B cell (primary cell): ENCODE data around the gene WASHC4. TPM values are rescaled to one million over a fixed set of nuclear protein-coding genes. Genes with fewer than 3 reads are reported as not detected.

Source experiments
- ATAC-seq: fragments of 200-7000 bp; cut with Tn5 transposase; one replicate; pipeline ENCODE4 v1.10.0; 2021; ENCODE audit warnings: low read depth, mild to moderate bottlenecking, moderate number of reproducible peaks, moderate library complexity
- CTCF ChIA-PET: fragments of 350-600 bp; sonication (Branson Sonifier 250); formaldehyde crosslinking; loops from one replicate; lab custom pipeline; 2021; ENCODE audit warnings: antibody characterized with exemption, inconsistent platforms; lab: Charles Lee
- POLR2A ChIA-PET: fragments of 350-600 bp; sonication (Branson Sonifier 250); formaldehyde crosslinking; loops from one replicate; lab custom pipeline; 2021; ENCODE audit warnings: antibody characterized with exemption; lab: Charles Lee
- DNase-seq: peaks from one replicate; pipeline ENCODE4 v3.0.0; 2013
- H2AFZ ChIP-seq: 2 replicates; pipeline ENCODE4 v1.6.1; 2012; ENCODE audit warnings: mild to moderate bottlenecking, low read depth, low read length; ENCODE audit not compliant: insufficient read depth, poor library complexity, severe bottlenecking
- H3K27ac ChIP-seq, 2 donors: 1 replicate in 1 of 2; 2 replicates in 1 of 2; pipeline ENCODE4 v1.5.1; 2012 to 2013; ENCODE audit warnings: low read length in 2 of 2, mild to moderate bottlenecking in 2 of 2, moderate library complexity in 1 of 2
- H3K27me3 ChIP-seq, 4 experiments: fragments of 200-600 bp in 1 of 4; sonication (generic) in 1 of 4; replicated peaks in 1 of 4; 1 replicate in 2 of 4; 2 replicates in 2 of 4; pipeline versions ENCODE4 v1.6.1 to v1.7.0; 2013 to 2016; ENCODE audit warnings: low read length in 3 of 4, mild to moderate bottlenecking in 2 of 4, mixed read lengths in 1 of 4, moderate library complexity in 1 of 4; ENCODE audit not compliant: insufficient read depth in 4 of 4, control insufficient read depth in 3 of 4; ENCODE audit errors: control extremely low read depth in 1 of 4
- H3K36me3 ChIP-seq, 2 experiments: replicated peaks in 1 of 2; 1 replicate in 1 of 2; 2 replicates in 1 of 2; pipeline versions ENCODE4 v1.6.1 to v1.7.1; 2013; ENCODE audit warnings: low read length in 1 of 2; ENCODE audit not compliant: insufficient read depth in 2 of 2, control insufficient read depth in 1 of 2; ENCODE audit errors: control extremely low read depth in 1 of 2, extremely low read depth in 1 of 2
- H3K4me1 ChIP-seq, 2 donors: fragments of 200-600 bp in 1 of 2; sonication (generic) in 1 of 2; 1 replicate in 1 of 2; 2 replicates in 1 of 2; pipeline versions ENCODE4 v1.5.1 to v1.6.1; 2013 to 2017; ENCODE audit warnings: low read length in 2 of 2; ENCODE audit not compliant: control insufficient read depth in 2 of 2, insufficient read depth in 2 of 2
- H3K4me2 ChIP-seq: replicated peaks from 2 replicates; pipeline ENCODE3; 2012; ENCODE audit warnings: mild to moderate bottlenecking, low read depth, low read length; ENCODE audit not compliant: poor library complexity, severe bottlenecking
- H3K4me3 ChIP-seq, 5 experiments: fragments of 200-600 bp in 1 of 5; sonication (generic) in 1 of 5; 1 replicate in 3 of 5; 2 replicates in 2 of 5; pipeline versions ENCODE4 v1.5.1 to v1.7.0; 2011 to 2016; ENCODE audit warnings: low read length in 4 of 5, mild to moderate bottlenecking in 4 of 5, low read depth in 2 of 5, control low read depth in 1 of 5, moderate library complexity in 1 of 5; ENCODE audit not compliant: insufficient read depth in 1 of 5; ENCODE audit errors: control extremely low read depth in 1 of 5, extremely low read depth in 1 of 5
- H3K79me2 ChIP-seq: fragments of 200-600 bp; sonication (generic); one replicate; pipeline ENCODE4 v1.6.0; 2016; ENCODE audit warnings: low read length; ENCODE audit not compliant: control insufficient read depth, insufficient read depth
- H3K9ac ChIP-seq: fragments of 200-600 bp; sonication (generic); 2 replicates; pipeline ENCODE4 v1.6.1; 2017; ENCODE audit warnings: mild to moderate bottlenecking, low read length, moderate library complexity
- H3K9me3 ChIP-seq, 3 donors: one replicate each; pipeline versions ENCODE4 v1.6.1 to v1.7.1; 2013; ENCODE audit warnings: low read length in 2 of 3; ENCODE audit not compliant: control insufficient read depth in 2 of 3, insufficient read depth in 1 of 3; ENCODE audit errors: control extremely low read depth in 1 of 3
- H4K20me1 ChIP-seq: 2 replicates; pipeline ENCODE4 v1.6.0; 2012; ENCODE audit warnings: mild to moderate bottlenecking, low read length; ENCODE audit not compliant: insufficient read depth, control insufficient read depth, poor library complexity, severe bottlenecking
- H3K27ac Mint-ChIP-seq: one replicate; pipeline ENCODE4 v1.8.0; 2021; ENCODE audit warnings: mixed read lengths
- H3K27me3 Mint-ChIP-seq: one replicate; pipeline ENCODE4 v1.8.0; 2021; ENCODE audit warnings: mixed read lengths
- H3K4me1 Mint-ChIP-seq: one replicate; pipeline ENCODE4 v1.8.0; 2021; ENCODE audit warnings: mixed read lengths
- H3K4me3 Mint-ChIP-seq: one replicate; pipeline ENCODE4 v1.8.0; 2021; ENCODE audit warnings: mixed read lengths
- H3K9me3 Mint-ChIP-seq: one replicate; pipeline ENCODE4 v1.8.0; 2022; ENCODE audit warnings: mixed read lengths; ENCODE audit not compliant: insufficient read depth
- EZH2 ChIP-seq: IDR thresholded peaks from 2 replicates; pipeline ENCODE4 v1.6.1; 2012; ENCODE audit warnings: borderline replicate concordance, low read depth, mild to moderate bottlenecking, moderate library complexity, low read length; ENCODE audit not compliant: insufficient read depth, poor library complexity, severe bottlenecking
- WGBS: methylation state at CpG from one replicate; pipeline ENCODE4 v1.1.5; 2013; ENCODE audit warnings: missing lambda C conversion rate; ENCODE audit not compliant: insufficient coverage; 5-methylcytosine and 5-hydroxymethylcytosine counted together
- intact Hi-C: fragments of 100-400 bp; cut with micrococcal nuclease; formaldehyde crosslinking; loops from one replicate; pipeline ENCODE4 v1.10.0; 2022
- polyA plus RNA-seq: library from polyadenylated mRNA; depleted of rRNA; stranded (reverse); fragments of >200 nt; gene quantifications from 2 replicates; pipeline ENCODE4 v1.2.3, GENCODE V29; 2012
- total RNA-seq, 2 donors: library from RNA; stranded (reverse); fragments of 120-200 nt in 1 of 2; gene quantifications; 1 replicate in 1 of 2; 2 replicates in 1 of 2; pipeline versions ENCODE4 v1.2.3 to v1.2.4, GENCODE V29; 2013 to 2022
- TF ChIP-seq, protein P1 (sequence below): fragments of 200-600 bp; IDR thresholded peaks from one replicate; pipeline ENCODE4 v1.8.0; 2022; ENCODE audit warnings: antibody characterized with exemption, mild to moderate bottlenecking

Gene WASHC4
- total and polyA plus RNA-seq, 2 donors (not counting 1 experiment from before 2014, with no cell fraction given), result 55.2 to 240 TPM

DNA sequence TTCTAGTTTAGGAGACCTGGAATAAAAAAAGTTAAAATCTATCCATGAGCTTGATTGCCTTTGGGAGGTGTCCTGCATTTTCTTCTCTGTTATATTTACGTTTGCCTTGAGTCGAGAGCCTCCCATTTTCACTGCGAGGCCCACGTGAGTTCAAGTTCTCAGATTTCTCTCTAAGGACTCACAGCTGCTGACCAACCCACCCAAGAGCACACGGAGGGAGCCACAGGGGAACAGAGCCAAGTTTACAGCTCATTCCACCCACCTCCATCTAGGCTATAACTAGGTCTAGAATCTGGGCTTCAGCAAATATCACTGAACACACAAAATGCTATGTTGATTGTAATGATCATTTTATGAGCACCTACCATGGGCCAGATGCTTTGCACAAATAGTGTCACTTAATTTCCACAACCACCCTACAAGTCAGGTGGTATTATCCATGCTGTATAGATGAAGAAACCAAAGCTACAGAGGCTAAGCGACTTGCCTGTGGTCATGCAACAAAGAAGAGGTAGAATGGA is 40.0 kb upstream of the WASHC4 start:
- Mint-ChIP-seq H3K4me3 (no peak overlapping the region), H3K27me3 (peaks cover 12% of the 10 kb centered on the region), H3K4me1 (peaks cover 10% of the 10 kb centered on the region), H3K27ac (no peak overlapping the region), H3K9me3 (no peaks in the 10 kb centered on the region)
- no peak for TF ChIP-seq EZH2
- TF ChIP-seq, protein P1, sequence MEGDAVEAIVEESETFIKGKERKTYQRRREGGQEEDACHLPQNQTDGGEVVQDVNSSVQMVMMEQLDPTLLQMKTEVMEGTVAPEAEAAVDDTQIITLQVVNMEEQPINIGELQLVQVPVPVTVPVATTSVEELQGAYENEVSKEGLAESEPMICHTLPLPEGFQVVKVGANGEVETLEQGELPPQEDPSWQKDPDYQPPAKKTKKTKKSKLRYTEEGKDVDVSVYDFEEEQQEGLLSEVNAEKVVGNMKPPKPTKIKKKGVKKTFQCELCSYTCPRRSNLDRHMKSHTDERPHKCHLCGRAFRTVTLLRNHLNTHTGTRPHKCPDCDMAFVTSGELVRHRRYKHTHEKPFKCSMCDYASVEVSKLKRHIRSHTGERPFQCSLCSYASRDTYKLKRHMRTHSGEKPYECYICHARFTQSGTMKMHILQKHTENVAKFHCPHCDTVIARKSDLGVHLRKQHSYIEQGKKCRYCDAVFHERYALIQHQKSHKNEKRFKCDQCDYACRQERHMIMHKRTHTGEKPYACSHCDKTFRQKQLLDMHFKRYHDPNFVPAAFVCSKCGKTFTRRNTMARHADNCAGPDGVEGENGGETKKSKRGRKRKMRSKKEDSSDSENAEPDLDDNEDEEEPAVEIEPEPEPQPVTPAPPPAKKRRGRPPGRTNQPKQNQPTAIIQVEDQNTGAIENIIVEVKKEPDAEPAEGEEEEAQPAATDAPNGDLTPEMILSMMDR, result no peak
- intact Hi-C loops, result no loop called here
- Histone ChIP-seq H3K9ac (no peak overlapping the region), H3K36me3 (no peaks in the 10 kb centered on the region), H3K27ac (no peak overlapping the region), H3K4me3 (no peak overlapping the region), H3K4me1 (peaks cover 0 to 7% of the 10 kb centered on the region in 2 donors), H4K20me1 (no peaks in the 10 kb centered on the region), H3K79me2 (no peaks in the 10 kb centered on the region), H3K4me2 (no peak overlapping the region), H2AFZ (no peak overlapping the region), H3K9me3 (no peaks in the 10 kb centered on the region), H3K27me3 (no peaks in the 10 kb centered on the region)
- ChIA-PET CTCF (interaction anchor here (0.7 to 1.2 kb wide), 3 partner anchors 14 to 203 kb away, joined by 3 read pairs; no protein-coding TSS in a partner anchor), POLR2A (no interaction called here)
- no peak for DNase-seq
- no peak for ATAC-seq
- 81% methylated on average over 4 of the region's 6 CpGs for WGBS

DNA sequence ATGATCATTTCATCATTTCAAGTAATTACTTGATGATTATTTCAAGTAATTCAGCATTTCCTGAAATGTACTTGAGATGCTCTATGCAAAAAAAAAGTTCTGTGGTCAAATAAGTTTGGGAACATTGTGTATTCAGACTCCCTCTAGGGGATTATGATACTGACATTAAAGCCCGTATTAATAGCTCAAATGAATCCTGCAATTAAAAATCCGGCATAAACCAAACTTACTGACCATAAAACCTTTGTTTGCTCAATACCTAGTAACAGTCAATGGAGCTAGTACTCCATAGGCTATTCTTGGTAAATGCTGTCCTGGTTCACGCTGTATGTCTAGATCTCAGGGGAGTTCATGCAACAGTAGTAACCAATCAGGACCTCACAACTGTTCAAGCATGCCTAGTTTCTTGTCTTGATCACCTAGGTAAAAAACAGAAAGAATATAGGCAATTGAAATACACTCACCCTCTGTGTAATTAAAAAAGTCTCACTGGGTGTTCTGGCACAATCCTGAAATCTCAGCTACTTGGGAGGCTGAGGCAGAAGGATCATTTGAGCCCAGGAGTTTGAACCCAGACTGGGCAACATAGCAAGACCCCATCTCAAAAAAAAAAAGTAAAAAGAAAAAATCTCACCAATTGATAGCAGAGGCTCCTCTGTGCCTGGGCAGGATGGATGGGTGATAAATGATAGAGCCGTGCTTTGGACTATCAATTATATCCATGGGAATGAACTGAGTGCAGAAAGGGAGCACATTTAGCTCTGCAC is 37.4 kb upstream of the WASHC4 start:
- Mint-ChIP-seq H3K4me1 (peaks cover 13% of the 10 kb centered on the region), H3K9me3 (no peaks in the 10 kb centered on the region), H3K4me3 (no peak overlapping the region), H3K27ac (no peak overlapping the region), H3K27me3 (peaks cover 8% of the 10 kb centered on the region)
- Histone ChIP-seq H3K79me2 (no peaks in the 10 kb centered on the region), H4K20me1 (no peaks in the 10 kb centered on the region), H3K4me3 (no peak overlapping the region), H3K27me3 (peaks cover 0 to 3% (median 0%) of the 10 kb centered on the region in 4 experiments), H3K4me1 (peaks cover 0 to 7% of the 10 kb centered on the region in 2 donors), H2AFZ (no peak overlapping the region), H3K9me3 (no peaks in the 10 kb centered on the region), H3K9ac (no peak overlapping the region), H3K36me3 (no peaks in the 10 kb centered on the region), H3K4me2 (no peak overlapping the region), H3K27ac (no peak overlapping the region)
- no peak for ATAC-seq
- DNase-seq, result no peak
- ChIA-PET CTCF (interaction anchor here (0.7 to 2.9 kb wide), 2 partner anchors 16 kb away, joined by 3 to 14 read pairs; no protein-coding TSS in a partner anchor), POLR2A (no interaction called here)
- TF ChIP-seq, protein P1, result no peak
- TF ChIP-seq EZH2, result no peak
- intact Hi-C loops, result no loop called here
- no CpG with 5 or more reads among the region's 4 CpGs for WGBS
